HG02870 (cell line): Measurements from ENCODE around the gene P4HA3.

Source experiments
- ATAC-seq: cut with Tn5 transposase; IDR thresholded peaks from one replicate; pipeline ENCODE4 v1.9.1; 2021; ENCODE audit warnings: mild to moderate bottlenecking, moderate library complexity; ENCODE audit not compliant: unreplicated experiment

The P4HA3 gene

GRCh38 chr11:74318241-74318932 lies 6.9 kb upstream of the P4HA3 start:
- ATAC-seq, result no peak

- ATAC-seq, result no peak
These were observed 5.5 kb upstream of the P4HA3 start for GRCh38 chr11:74316772-74317505.

DNA sequence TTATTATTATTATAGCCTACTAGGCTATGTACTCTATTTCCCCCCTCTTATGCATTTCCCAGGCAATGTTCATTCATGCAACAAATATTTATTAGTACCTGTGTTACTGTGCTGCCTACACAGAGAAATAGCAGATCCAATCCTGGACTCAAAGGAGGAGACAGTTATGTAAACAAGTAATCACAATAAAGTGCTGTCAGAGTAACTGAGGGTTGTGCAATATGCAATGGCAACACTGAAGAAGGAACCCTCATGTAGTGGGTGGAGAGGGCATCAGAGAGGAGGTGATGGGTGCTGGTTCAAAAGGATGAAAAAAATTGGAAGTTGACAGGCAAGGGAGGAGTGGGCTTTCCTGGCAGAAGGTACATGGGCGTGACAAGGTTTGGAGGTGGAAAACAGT lies 886 bp upstream of the P4HA3 start:
- no peak for ATAC-seq

DNA sequence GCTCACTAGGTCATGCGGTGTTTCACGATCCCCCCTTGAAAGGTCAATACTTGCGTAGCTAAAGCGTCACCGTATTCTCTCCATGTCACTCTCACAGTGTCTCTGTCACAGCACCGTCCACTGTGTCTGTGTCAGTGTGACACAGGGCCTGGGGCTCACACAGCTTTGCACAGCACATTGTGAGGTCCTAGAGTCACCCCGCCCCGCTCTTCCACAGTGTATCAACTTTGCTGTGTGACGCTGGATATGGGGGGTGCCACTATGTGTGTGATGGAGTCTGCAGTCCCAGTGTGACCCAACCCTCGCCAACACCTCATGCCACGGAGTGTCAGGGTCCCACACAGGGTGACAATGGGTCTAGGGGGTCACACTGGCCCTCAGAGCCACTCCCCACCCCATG lies 583 bp downstream of the P4HA3 start:
- no peak for ATAC-seq

- no peak for ATAC-seq
These were observed 4.0 kb downstream of the P4HA3 start for GRCh38 chr11:74307434-74307833.

GRCh38 chr11:74306435-74307175 lies 4.8 kb downstream of the P4HA3 start:
- no peak for ATAC-seq

GRCh38 chr11:74299015-74299414 lies 12.4 kb downstream of the P4HA3 start:
- no peak for ATAC-seq

- no peak for ATAC-seq
These were observed 14.0 kb downstream of the P4HA3 start for GRCh38 chr11:74297484-74297883.

- no peak for ATAC-seq
These were observed 22.5 kb downstream of the P4HA3 start for GRCh38 chr11:74288911-74289310.

GRCh38 chr11:74288161-74288560 lies 23.3 kb downstream of the P4HA3 start:
- no peak for ATAC-seq

- ATAC-seq, result no peak
These were observed 27.0 kb downstream of the P4HA3 start for GRCh38 chr11:74284466-74284865.

DNA sequence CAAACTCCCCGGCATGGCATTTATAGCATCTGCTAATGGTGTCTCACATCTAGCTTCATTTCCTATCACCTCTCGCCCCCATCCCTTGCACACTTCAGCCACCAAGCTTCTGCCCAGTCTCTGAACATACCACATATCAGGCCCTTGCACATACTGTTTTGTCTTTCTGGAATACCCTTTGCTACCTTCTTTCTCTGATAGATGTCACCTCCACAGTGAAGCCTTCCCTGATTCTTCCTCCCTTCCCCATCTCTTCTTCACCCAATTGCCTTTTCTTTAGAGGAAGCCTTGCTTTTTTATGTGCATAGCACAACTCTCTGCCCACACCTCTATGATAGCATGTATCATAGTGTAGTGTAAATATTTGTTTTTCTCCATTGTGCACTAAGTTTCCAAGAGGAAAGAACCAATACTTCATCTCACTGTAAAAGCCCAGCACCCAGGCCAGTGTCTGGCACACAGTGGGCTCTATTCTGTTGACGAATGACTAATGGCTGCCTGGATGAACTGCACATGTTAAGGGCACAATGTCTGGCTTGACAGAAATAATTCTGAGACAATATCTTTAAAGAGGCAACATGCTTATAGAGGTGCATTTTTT lies 27.8 kb downstream of the P4HA3 start:
- ATAC-seq, result no peak

DNA sequence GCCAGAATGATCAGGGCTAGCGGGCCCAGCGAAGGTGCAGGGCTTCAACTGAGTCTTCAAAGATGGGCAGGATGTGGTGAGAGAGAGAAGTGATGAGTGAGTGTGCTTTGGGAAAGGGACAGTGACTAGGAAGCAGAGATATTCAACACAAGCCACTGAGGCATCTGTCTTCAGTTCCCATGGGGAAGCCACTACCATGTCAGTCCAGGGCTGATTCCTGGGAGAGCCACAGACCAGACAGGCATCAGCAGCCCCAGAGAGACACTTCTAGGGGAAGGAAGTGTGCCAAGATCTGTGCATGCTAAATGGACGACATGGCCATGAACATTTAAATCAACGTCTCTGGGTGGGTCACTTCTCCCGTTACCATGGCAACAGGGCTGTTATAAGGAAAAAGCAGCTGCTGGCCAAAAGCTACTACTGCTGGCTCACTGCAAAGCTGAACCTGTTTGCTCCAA lies 28.5 kb downstream of the P4HA3 start:
- ATAC-seq, result no peak

GRCh38 chr11:74282421-74282820 lies 29.0 kb downstream of the P4HA3 start:
- no peak for ATAC-seq

- no peak for ATAC-seq
These were observed 30.9 kb downstream of the P4HA3 start for GRCh38 chr11:74280494-74280893.

GRCh38 chr11:74279256-74279655 lies 32.2 kb downstream of the P4HA3 start:
- no peak for ATAC-seq

GRCh38 chr11:74278721-74279161 lies 32.7 kb downstream of the P4HA3 start:
- no peak for ATAC-seq

DNA sequence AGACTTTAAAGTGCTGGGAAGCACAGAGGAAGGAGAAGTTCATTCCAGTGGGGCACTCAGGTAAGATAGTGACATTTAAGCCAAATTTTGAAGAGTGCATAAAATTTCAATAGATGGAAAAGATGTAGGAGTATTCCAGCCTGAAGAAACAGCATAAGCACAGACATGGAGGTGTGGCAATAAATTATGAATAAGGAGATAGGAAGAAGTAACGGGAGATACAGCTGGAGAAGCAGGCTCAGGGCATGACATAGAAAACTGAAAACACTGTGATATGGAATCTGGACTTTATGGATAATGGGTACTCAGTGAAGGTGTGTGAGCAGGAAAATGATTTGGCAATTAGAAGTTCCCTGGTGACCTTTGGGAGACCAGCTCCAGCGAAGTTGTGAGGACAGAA lies 33.3 kb downstream of the P4HA3 start:
- ATAC-seq, result no peak

GRCh38 chr11:74276581-74276980 lies 34.9 kb downstream of the P4HA3 start:
- ATAC-seq, result no peak

- no peak for ATAC-seq
These were observed 39.2 kb downstream of the P4HA3 start for GRCh38 chr11:74272276-74272675.

- ATAC-seq, result no peak
These were observed 42.2 kb downstream of the P4HA3 start for GRCh38 chr11:74269161-74269811.
